HG03457 (cell line): ENCODE measurements around the gene HAO2.
"Not testable (repeated sequence)": the region's sequence is repeated elsewhere in the genome, so short reads cannot be mapped to it uniquely, and the experiment has no call there.

ENCODE experiments used
- ATAC-seq: cut with Tn5 transposase; IDR thresholded peaks from one replicate; pipeline ENCODE4 v1.9.1; 2021; ENCODE audit warnings: moderate number of reproducible peaks; ENCODE audit not compliant: unreplicated experiment

Gene HAO2

DNA sequence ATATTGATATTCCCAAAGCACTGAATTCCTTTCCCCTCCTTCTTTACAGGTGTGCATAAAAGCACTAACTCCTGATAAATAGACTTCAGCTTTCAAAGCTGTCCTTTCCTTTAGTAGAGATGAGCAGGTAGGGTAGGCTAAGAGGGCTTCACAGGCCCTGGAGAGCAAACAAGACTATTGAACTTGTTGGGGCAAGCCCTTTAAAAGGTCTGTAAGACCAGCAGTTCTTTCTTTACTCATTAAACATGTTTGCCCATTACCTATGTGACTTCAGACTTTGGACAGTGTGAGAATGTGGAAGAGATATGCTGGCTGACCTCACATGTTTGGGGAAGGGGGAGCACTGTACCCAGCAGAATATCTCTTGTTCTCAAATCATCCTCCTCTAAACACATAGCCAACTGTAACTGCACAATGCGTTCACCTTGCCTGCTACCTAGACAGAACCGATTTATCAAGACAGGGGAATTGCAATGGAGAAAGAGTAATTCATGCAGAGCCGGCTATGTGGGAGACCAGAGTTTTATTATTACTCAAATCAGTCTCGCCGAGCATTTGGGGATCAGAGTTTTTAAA lies 27.1 kb upstream of the HAO2 start:
- ATAC-seq = no peak

DNA sequence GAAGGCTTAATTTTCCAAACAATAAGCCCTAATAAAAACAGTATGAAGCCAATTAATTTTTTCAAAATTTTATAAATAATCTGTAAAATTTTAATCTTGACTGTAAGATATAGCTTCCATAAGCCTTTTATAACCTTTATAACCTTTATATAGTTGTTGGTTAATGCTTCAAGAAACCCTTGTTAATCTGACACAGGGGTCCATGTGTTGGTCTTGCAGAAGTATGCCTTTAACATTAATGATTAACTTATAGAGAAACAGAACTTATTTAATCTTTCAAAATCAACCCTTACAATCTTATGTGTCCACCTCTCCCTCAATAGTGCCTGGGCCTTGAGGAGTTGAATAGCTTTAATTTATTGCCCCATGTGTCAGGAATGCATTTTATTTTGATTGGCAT lies 23.2 kb upstream of the HAO2 start:
- no peak for ATAC-seq

DNA sequence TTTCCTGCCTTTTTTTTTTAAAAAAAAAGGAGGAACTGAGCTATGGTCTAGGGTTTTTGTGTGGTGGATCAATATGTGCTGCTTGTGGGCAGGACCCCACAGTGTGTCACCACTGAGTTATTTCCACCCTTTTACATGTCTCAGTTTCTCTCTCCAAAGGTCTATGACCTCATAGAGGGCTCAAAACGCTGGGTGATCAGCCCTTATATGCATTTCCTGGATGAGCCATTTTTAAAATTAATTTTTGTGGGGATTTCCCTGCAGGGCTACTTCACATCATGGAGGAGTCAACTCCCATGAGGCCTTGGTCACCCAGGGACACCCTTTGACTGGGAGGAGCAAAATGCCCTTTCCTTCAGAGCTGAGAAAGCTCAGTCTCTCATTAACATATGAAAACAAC lies 20.7 kb upstream of the HAO2 start:
- ATAC-seq = peak; percentile 61

DNA sequence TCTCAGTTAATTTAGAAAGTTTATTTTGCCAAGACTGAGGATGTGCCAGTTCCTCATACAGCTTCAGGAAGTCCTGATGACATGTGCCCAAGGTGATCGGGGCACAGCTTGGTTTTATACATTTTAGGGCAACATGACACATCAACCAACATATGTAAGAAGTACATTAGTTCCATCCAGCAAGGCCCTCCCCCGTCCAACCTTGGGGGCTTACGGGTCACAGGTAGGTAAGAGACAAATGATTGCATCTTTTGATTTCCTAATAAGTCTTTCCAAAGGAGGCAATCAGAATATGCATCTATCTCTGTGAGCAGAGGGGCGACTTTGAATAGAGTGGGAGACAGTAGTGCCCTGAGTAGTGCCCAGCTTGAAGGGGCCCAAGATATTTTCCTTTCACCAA lies 19.6 kb upstream of the HAO2 start:
- no peak for ATAC-seq

DNA sequence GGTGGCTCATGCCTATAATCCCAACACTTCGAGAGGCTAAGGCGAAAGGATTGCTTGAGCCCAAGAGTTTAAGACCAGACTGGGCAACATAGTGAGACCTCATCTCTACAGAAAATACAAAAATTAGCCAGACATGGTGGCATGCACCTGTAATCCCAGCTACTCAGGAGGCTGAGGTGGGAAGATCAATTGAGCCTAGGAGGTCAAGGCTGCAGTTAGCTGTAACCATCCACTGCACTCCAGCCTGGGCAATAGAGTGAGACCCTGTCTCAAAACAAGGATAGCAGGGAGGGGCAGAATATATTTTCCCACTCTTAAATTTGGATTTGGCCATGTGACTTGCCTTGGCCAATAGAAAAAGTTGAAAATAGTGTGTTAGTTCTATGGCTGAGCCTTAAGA lies 17.7 kb upstream of the HAO2 start:
- ATAC-seq = not testable (repeated sequence)

DNA sequence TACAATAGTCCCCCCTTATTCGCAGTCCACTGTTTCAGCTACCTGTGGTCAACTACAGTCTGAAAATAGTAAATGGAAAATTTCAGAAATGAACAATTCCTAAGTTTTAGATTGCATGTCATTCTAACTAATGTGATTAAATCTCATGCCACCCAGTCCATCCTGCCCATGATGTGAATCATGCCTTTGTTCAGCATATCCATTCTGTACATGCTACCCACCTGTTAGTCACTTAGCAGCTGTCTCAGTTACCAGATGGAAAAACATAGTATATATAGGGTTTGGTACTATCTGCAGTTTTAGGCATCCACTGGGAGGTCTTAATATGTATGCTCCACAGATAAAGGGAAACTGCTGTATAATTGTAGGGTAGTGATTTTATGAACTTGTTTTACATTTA lies 16.6 kb upstream of the HAO2 start:
- ATAC-seq = no peak

DNA sequence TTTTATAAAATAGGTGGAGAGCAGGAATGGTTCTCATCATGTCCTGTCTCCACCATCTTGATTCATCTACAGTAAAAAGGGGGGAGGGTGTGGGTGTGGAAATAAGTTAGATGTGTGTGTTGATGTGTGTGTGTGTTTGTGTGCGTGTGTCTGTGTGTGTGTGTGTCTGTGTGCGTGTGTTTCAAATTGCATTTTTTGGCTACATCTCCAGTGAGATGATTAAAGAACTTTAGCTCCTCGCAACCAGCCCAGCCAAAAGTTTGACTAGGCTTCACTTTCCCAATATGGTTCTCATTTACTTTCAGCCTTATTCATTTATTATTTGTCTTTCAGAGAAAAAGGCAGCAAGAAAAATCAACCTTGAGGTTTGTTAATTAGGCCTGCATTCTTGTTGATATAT lies 14.7 kb upstream of the HAO2 start:
- no peak for ATAC-seq

DNA sequence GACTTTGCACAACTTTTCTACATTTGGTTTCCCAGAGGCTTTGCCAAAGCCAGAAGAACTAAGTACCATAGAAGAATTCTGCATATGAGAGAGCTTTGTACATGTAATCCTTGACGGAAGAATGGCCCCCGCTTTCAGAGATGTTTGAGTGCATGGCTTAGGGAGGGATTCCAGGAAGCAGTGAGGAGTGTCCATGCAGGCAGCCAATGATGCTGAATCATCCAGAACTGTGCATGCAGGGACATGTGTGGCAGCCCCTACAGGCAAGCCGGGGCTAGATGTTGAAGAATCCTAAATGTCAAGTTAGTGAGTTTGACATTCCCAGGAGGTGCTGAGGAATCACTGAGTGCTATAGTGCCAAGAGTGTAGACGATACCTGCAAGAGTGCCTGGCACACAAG lies 9.9 kb upstream of the HAO2 start:
- ATAC-seq = no peak

DNA sequence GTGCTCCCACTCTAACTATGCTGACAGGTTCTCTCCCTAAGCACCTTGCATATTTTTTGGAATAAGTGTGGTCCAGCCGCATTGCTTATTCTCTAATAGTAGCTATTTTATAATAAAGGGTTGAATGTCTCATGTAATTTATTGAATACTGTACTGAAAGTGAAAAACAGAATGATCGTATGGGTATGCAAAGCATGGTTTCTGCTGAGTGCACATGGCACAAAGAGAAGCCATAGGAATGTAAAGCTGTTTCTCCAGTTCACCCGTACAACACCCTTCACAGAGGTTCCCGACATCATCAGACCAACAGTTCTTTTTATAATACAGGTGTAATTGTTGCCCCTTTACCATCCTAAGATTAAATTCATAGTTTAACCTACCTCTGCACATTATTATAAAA lies 8.9 kb upstream of the HAO2 start:
- ATAC-seq = no peak

DNA sequence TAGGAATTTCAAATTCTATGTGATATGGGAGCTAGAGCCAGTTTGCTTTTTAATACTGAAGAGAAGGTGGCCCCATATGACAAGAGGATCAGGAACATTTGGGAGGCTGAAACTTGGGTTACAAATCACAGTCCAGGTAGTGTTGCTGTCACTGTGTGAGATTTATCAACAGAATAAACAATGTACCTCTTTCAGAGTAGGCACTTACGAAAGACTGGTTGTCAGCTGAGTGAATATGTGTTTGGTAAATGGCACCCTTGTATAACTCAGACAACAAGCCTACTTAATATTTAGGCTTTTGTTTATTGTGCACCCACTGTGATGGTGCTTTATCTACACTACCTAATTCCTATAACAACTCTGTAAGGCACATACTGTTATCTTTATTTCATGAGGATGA lies 7.4 kb upstream of the HAO2 start:
- no peak for ATAC-seq

DNA sequence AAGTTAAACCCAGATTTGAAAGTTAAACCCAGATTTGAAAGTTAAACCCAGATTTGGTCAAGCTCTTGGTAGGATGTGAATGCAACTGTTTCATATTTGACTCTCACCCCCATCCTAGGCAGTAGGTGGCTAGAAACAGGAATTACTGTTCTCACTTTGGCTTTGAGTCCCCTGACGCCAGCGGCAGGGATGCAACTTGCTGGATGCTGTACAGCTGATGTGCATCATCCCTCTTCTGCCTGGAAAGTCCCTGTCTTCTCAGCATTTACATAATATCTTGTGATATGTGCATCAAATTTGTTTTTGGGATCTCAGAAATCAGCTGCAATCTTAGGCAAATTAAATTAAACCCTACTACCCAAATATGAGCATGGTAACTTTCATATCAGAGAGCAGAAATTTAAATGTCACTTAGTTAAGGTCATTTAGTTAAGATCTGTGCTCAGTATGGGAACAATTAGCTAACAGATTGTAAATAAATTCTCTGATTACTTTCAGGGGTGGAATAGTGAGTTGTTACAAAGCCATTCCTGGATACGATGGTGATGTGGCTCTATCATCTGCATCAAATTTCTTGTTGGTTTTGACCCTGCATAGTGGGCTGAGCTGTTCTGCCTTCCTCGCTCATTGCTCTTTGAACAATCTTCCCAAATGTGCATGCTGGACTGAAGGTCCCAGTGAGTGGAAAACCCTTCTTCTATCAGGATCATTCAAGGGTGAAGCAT lies 6.8 kb upstream of the HAO2 start:
- ATAC-seq = no peak

DNA sequence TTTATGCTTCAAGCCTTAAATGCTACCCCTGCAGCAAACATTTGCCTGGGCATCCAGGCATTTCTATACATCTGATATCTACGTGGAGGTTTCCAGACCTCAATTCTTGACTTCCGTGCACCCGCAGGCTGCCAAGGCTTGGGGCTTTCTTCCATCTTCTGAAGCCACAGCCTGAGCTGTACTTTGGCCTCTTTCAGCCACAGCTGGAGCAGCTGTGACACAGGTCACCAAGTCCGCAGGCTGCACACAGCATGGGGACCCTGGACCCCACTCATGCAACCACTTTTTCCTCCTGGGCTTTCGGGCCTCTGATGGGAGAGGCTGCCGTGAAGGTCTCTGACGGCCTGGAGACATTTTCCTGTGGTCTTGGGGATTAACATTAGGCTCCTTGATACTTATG lies 5.4 kb upstream of the HAO2 start:
- no peak for ATAC-seq

DNA sequence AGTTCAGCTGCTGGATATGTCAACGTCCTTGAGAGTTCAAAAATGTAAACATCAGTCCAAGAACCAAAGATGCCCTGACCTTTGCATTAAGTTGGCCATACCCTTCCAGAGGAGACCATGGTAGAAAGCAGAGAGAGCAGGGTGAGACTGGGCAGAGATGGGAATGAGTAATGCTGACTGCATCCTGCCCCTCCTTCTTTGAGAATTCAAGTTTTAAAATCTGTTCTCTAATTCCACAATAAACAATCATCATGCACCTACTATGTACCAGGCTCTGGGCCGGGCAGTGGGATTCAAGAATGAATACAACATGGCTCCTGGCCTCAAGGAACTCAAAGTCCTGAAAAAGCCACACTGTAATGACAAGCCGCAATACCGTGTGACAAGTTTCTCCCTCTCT lies 3.9 kb upstream of the HAO2 start:
- no peak for ATAC-seq

DNA sequence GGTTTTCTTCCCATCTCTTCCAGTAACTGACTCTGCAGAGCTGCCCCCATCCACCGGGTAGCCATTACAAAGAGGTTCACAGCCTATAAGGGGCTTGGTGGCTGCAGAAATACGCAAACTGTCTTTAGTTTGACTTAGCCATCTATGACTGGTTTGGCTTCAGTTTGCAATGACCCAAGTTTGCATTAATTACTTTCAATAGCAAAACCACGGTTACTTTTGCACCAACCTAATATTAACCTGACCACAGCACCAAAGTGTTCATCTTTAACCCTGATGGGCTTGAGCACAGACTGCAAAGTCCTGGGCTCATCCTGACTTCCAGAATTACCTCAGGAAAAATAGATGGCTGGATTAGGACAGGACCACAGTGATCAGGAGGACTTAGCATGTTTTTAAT lies 2.2 kb upstream of the HAO2 start:
- peak; percentile 61 for ATAC-seq

DNA sequence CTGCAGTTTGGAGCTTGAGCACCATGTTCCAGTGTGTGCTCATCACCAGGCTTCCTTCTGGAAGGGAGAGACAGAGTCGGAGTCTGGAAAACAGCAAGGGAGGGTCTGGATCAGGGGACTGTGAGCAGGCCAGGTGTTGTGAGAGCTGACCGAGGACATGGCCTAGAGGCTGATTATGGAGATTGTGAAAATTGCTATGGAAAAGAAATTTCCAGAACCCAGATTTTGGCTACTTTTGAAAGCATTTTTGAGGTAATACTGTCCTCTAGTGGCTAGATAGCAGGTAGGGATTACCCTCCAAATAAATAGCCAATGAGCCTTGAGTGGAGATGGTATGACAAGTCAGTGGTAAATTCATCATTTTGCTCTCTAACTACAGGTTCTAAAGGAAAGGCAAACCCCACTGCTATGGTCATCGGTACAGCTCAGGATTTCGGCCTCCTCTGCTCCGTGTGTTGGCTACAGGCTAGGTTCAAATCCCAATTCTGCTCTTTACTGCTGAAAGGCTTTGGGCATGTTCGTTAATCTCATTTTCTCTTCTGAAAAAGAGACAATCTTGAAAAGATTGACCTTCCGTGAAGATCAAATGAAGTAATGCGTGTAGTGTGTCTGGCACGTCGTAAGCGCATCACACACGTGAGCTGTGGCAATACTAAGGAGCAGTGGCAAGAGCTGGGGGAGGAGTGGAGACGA lies 1.0 kb upstream of the HAO2 start:
- no peak for ATAC-seq

DNA sequence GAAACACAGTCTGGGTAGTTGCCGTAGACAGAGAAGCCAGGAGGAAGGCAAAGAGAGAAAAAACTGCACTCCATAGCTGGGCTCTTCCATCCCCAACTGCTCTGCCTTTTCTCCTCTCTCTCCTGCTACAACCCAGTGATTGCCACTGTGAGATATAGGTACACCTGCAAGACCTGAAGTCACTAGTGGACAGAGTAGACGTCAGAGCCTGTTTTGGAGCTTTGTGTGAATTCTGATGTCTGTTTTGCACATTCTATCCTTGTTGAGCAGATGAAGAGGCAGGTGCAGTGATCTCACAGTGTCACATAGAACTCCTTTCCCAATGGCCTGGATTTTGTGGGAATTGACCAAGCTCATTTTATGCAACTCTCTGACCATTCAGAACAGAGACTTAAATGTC lies 2.2 kb downstream of the HAO2 start:
- ATAC-seq = no peak

DNA sequence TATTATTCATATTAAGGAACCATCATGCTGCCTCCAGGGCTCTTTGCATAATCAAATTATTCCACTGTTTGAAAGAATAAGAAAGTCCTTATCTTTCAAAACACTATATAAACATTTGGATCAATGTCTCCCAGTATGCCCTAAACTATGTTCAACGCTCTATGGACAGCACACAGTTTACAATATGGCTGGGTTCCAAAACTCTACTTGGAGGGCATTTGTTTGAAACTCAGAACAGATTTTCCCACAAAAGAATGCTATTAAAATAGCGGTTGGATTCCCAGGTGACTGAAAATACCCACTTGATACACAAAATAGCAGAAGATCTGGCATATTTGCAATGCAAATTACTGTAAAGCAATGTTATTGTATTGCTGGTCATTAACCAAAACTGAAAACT lies 3.2 kb downstream of the HAO2 start:
- ATAC-seq = no peak

DNA sequence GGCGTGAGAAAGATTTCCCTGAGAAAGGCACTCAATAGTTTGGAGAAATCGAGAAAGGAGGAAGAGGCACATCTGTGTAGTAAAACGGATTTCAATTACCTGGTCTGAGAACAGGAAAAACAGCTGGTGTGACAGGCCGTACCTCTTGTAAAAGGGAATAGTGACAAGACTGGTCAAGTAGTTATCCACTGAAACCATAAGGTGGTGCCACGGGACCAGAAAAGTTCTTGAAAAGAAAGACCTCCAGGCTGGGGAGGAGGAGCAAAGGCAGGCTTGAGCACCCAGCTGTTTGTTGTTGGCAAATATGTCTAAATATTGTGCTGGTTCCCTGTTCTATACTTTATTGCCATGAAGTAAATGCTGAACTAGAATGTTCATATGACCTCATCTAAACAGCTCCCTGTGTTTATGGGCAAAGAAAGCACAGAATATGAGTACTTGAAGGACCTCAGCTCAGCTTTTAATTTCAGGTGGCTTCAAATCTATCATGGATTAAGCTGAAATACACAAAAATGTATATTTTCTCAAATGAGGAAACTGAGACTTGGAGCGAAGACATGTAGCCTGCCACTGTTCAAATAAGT lies 4.0 kb downstream of the HAO2 start:
- no peak for ATAC-seq

DNA sequence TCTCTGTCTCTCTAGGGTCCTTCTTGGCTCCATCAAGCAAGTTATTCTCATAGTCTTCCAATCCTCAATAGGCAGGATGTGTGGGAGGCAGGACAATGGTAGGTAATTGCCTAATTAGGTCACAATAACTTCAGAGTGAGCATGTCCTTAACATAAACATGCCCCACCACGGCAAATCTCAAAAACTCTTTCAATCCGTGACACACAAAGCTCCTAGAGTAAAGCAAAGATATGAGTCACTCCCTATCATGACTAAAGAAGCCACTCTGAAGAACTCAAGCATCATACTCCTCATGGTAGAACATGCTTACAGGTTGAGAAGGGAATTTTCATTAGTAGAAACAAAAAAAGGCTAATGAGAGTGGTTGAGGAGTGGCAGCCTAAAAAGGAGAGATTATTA lies 4.9 kb downstream of the HAO2 start:
- no peak for ATAC-seq

DNA sequence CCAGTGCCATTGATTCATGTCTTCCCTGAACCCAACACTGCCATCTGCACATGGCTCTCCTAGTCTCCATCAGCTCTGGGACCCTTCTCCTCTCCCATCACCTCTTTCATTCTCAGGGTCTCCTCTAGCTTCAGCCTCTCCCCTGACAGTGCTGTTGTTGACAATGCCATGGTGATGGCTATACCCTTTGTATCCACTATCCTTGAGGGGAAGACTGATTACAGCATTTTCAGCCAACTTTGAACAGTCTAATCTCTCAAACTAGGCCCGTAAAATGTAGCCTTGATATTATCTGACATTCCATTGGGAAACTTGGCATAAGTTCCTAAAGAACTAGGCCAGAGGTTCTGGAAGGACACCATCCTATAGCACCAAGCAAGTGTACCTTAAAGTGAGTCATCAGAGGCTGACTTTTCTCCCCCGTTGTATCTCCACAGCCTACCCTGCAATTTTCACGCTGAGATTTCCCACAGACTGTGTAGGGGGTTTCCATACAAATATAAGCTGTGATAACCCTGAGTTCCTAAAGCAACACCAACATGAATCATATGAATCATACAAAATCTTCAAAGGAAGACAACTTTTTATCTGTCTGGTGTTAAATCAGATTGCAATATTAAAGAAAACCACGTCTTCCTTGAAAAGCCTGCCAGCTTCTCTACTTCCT lies 5.8 kb downstream of the HAO2 start:
- no peak for ATAC-seq

DNA sequence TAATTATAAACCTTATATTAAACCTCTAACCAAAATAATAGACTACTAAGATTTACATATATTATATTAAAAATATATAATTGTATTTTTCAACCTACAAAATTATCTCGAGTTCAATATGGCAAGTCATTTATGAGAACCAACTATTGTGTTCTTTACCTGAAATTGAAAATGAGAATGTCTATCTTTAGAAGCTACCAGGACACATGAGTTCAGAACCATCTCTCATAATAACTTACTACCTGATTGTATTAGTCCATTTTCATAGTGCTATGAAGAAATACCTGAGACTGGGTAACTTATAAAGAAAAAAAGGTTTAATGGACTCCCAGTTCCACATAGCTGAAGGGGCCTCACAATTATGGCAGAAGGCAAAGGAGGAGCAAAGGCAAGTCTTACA lies 6.8 kb downstream of the HAO2 start:
- ATAC-seq = no peak

DNA sequence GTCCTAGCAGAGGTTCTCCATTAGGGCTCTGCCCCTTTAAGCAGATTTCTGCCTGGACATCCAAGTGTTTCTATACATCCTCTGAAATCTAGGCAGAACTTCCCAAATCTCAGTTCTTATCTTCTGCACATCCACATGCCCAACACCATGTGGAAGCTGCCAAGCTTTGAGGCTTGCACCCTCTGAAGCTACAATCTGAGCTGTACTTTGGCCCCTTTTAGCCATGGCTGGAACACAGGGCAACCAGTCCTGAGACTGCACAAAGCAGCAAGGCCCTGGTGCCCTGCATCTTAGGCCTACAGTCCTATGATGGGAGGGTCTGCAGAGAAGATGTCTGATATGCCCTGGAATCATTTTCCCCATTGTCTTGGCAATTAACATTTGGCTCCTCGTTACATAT lies 8.0 kb downstream of the HAO2 start:
- no peak for ATAC-seq
